ENCODE measurements around the gene MRGPRG.

The MRGPRG gene

DNA sequence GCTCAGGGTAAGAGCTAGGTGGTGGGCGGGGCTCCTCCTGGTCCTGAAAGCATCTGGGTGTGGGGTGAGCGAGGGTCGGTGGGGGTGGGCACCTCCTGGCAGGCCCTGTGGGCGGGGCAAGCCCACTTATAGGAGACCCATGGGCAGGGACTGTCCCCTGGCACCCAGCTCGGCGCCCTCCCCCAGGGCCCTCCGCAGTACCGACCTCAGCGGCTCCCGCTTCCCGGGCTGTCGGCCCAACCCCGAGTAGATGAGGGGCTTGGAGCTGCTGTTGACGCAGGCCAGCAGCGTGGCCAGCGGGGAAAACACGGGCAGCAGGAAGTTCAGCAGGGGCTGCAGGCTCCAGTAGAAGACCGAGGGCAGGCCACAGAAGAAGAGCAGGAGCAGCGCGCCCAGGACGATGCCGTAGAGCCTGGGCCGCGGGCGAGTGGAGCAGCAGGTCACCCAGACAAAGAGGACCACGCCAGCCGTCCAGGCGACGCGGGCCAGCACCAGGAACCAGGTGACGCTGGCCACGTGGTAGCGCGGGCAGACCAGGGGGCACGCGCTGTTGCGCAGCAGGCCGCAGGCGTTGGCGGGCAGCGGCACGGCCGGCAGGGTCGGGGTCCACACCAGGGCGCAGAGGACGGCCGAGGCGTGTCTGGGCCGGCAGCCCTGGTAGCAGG, 663 bp downstream of the MRGPRG start:
- TF ChIP-seq, protein P1, sequence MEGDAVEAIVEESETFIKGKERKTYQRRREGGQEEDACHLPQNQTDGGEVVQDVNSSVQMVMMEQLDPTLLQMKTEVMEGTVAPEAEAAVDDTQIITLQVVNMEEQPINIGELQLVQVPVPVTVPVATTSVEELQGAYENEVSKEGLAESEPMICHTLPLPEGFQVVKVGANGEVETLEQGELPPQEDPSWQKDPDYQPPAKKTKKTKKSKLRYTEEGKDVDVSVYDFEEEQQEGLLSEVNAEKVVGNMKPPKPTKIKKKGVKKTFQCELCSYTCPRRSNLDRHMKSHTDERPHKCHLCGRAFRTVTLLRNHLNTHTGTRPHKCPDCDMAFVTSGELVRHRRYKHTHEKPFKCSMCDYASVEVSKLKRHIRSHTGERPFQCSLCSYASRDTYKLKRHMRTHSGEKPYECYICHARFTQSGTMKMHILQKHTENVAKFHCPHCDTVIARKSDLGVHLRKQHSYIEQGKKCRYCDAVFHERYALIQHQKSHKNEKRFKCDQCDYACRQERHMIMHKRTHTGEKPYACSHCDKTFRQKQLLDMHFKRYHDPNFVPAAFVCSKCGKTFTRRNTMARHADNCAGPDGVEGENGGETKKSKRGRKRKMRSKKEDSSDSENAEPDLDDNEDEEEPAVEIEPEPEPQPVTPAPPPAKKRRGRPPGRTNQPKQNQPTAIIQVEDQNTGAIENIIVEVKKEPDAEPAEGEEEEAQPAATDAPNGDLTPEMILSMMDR (IDR thresholded peaks at IDR 0.05), result no peak
- DNase-seq (ENCODE audit: low spot score), result no peak
- Histone ChIP-seq H3K4me3 (no peak overlapping the region), H3K27ac (no peak overlapping the region)

DNA sequence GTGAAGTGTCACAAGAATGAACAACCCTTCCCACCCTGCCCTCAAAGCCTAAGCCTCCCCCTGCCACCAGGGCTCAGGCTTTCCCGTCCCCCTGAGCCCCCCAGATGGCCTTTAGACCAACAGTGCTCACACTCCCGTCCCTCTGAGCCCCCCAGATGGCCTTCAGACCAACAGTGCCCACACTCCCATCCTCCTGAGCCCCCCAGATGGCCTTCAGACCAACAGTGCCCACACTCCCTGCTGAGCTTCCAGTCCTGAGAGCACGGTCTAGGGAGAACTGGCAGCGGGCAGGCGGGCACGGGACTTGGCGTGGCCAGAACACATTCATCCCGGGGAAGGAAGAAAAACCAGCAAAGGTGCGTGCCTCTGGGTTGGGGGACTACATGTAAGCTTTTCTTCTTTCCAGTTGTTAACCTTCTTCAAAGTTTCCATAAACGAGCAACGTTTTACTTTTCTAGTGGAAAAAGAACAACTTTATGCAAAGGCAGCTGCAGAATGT, 2.5 kb downstream of the MRGPRG start:
- Histone ChIP-seq H3K27ac (no peak overlapping the region), H3K4me3 (no peak overlapping the region)
- no peak for DNase-seq (ENCODE audit: low spot score)
- TF ChIP-seq, protein P1 (IDR thresholded peaks at IDR 0.05), result no peak

DNA sequence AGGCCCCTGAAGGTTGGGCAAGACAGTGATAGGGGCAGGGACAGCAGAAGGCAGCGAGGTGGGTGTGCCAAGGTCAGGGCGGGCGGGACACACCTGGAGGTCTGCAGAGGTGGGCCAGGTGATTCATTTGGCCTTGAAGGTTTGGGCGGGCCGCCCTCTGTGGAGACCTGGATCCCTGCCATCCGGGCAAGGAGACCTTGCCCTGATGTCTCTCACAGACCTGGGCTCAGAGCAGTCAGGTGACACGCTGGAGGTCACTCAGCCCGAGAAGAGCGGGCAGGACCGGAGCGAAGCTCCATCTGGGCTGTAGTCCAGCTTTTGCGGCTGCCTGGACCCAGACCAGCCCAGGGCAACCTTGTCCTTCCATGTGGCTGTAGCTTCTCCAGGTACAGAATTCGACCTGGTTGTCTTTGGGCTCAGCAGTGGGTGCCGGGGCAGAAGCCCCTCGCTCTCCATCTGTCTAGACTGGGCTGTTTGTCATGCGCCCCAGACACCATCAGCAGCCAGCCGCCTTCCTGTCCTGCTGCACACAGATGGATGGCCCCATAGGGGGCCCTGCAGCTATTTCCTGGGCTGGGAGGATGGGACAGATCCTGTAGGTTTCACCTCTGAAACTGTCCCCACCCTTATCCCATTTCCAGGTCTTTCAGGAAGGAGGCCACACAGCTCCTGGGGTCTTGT, 3.1 kb downstream of the MRGPRG start:
- DNase-seq (ENCODE audit: low spot score), result no peak
- no peak overlapping the region for H3K4me3 ChIP-seq
- TF ChIP-seq, protein P1 (IDR thresholded peaks at IDR 0.05), result no peak
- H3K27ac ChIP-seq, result no peak overlapping the region

DNA sequence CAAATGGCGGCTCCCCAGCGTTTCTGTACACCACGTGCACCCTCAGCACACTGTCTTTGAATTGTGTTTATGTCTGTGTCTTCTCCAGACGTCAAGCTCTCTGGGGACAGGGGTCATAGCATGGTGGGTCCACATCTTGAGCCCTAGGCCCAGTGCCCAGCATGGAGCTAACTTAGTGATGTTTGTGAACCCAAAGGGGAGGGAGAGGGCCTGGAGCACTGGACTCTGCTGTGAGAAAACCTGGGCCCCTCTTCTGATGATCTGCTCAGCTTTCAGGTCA, 4.3 kb downstream of the MRGPRG start:
- DNase-seq (ENCODE audit: low spot score), result no peak

DNA sequence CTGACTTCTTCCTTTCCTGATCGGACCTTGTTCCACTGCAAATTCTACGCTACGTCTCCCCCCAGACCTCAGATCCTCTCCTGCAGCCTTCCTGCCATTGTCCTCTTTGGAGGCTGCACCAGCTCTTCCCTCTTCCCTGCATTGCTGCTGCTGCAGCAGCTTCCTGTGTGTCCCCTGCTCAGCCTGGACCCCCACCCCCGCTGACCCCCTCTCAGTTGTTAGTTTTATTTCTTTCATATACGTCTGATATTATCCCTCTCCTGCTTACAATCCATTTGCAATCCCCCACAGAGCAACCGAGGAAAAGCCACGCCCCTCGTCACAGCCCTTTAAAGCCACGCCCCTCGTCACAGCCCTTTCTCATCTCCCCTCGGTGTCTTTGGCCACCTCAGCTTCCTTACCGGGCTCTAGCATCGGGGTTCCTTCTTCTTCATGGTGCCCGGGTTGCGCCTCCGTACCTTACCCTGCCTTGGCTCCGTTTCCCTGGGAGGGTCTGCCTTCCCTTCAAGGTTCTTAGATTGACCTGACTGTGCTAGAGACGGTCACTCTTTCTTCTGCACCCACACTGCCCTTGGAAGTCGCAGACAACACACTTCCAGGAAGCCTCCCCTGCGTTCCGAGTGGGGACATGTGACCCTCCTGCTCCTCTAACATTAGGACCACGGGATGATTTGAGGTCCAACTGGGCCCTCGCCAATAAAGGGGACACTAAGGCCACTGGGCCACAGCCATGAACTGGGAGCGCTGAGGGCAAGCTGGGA, 4.8 kb downstream of the MRGPRG start:
- Histone ChIP-seq H3K4me3 (no peak overlapping the region), H3K27ac (no peak overlapping the region)
- no peak for DNase-seq (ENCODE audit: low spot score)
- TF ChIP-seq, protein P1 (IDR thresholded peaks at IDR 0.05), result no peak

More for the DNA sequence above, 4.3 kb downstream of the MRGPRG start:
- Histone ChIP-seq H3K27ac (no peak overlapping the region), H3K4me3 (no peak overlapping the region)
- TF ChIP-seq, protein P1 (IDR thresholded peaks at IDR 0.05), result no peak

DNA sequence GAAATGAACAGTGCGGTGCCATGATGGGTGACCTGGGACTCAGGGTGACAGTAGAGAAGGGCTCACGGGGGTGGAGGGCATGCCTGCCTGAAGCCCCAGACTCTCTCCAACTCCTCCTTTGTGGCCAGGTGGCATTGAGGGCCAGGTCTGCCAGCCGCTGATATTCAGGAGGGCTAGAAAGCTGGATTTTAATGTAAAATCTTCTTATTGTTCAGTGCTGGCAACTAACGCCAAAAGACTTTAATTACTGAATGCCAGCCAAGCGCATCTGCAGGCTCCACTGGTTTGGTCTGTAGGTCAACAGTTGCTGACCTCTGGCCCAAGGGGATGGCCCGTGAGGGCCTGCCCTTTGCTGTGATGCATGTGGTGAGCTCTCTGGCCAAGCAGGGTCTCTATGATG, 10.3 kb downstream of the MRGPRG start:
- no peak overlapping the region for H3K4me3 ChIP-seq
- no peak for DNase-seq (ENCODE audit: low spot score)
- no peak overlapping the region for H3K27ac ChIP-seq
- TF ChIP-seq, protein P1 (IDR thresholded peaks at IDR 0.05), result no peak

Data from coronary artery (tissue), 2 donors.